Ramos (cell line): Measurements from ENCODE around the gene TOM1L2.
"Not testable (repeated sequence)": the region's sequence is repeated elsewhere in the genome, so short reads cannot be mapped to it uniquely, and the experiment has no call there.

ENCODE experiments used
- in situ Hi-C: fragments of 300-500 bp; cut with MboI; formaldehyde crosslinking; loops from one replicate; pipeline ENCODE4 v1.14.3; 2022; ENCODE audit warnings: low sequenced_read_pairs; ENCODE audit not compliant: unreplicated experiment

TOM1L2 gene

DNA sequence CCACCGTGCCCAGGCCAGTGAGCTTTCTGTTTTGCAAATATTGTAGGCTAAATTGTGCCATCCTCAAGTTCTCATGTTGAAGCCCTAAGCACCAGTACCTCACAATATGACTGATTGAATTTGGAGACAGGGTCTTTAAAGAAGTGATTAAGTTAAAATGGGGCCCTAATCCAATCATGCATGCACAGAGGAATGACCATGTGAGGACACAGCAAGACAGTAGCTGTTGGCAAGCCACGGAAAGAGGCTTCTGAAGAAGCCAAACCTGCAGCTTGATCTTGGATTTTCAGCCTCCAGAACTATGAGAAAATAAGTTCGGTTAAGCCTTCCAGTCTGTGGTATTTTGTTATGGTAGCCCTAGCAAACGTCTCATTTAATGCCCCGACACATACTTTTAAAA is 24.9 kb downstream of the TOM1L2 start:
- in situ Hi-C loops = no loop called here

DNA sequence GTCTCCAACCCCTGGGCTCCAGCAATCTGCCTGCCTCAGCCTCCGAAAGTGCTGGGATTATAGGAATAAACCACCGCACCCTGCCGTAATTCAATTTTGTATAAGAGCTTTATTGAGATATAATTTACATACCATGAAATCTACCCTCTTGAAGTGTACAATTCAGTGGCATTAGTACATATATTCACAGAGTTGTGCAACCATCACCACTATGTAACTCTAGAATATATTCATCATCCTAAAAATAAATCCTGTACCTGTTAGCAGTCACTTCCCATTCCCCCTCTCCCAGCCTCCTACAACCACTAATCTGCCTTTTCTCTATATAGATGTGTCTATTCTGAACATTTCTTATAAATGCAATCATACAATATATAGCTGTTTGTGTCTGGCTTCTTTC is 26.1 kb downstream of the TOM1L2 start:
- in situ Hi-C loops = no loop called here

DNA sequence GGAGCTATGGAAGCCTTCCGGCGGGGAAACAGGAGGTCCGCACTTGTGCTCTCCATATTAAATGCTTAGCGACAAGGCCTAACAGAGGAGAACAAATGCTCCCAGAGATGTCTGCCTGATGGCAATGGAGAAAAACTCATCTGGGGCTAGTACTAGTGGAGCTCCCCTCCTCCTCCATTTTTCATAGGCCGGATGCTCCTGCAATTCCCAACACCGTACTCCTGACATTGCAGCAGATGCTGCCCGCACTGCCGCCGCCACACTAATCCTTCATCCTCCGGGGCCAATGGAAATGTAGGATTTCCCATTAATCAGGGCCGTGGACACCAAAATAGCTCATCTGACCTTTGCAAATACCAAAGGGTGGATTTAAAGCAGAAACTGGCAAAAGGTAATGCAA is 27.5 kb downstream of the TOM1L2 start:
- in situ Hi-C loops = no loop called here

GRCh38 chr17:17944242-17944641 is 28.0 kb downstream of the TOM1L2 start:
- in situ Hi-C loops = no loop called here

DNA sequence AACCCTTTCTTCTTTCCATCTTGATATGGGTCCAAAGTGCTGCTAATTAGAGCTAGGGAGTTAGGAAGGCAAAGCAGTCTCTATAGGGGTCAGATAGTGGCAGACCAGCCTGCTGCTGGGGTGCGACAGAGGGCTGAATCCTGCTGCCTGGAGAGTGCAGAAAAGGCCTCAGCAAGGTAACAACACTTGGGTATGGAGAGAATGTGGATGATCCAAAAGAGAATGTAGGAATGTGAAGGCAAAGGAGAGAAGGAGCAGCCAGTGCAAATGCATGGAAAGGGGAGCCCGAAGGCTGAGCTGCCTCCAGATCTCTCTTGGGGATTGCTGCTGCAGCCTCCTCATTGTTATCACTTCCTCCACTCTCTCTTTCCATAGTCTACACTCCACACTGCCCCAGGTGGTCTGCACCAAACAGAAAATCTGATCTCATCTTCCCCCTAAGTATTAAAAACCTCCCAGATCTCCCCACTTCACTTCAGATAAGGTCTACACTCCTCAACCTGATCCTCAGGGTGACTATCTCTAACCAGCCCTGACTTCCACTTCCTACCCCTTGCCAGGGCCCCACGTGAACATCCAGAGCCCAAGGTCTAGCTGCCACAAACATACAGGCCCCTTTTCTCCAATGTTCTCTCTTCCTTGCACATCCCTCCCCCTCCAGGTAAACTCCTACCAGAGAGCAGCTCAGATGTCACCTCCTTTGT is 28.8 kb downstream of the TOM1L2 start:
- in situ Hi-C loops = no loop called here

GRCh38 chr17:17942846-17943245 is 29.4 kb downstream of the TOM1L2 start:
- in situ Hi-C loops = no loop called here

GRCh38 chr17:17941015-17941414 is 31.2 kb downstream of the TOM1L2 start:
- in situ Hi-C loops = no loop called here

GRCh38 chr17:17940441-17940911 is 31.7 kb downstream of the TOM1L2 start:
- in situ Hi-C loops = no loop called here

DNA sequence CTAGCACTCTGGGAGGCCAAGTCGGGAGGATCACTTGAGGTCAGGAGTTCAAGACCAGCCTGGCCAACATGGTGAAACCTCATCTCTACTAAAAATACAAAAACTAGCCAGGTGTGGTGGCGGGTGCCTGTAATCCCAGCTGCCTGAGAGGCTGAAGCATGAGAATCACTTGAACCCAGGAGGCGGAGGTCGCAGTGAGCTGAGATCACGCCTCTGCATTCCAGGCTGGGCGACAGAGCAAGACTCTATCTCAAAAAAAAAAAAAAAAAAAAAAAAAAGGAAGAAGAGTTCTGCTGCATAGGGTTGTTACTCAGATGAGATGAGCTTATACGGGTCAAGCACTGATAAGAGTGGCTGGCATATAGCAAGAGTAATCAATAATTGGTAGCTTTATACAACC is 32.3 kb downstream of the TOM1L2 start:
- in situ Hi-C loops = not testable (repeated sequence)

DNA sequence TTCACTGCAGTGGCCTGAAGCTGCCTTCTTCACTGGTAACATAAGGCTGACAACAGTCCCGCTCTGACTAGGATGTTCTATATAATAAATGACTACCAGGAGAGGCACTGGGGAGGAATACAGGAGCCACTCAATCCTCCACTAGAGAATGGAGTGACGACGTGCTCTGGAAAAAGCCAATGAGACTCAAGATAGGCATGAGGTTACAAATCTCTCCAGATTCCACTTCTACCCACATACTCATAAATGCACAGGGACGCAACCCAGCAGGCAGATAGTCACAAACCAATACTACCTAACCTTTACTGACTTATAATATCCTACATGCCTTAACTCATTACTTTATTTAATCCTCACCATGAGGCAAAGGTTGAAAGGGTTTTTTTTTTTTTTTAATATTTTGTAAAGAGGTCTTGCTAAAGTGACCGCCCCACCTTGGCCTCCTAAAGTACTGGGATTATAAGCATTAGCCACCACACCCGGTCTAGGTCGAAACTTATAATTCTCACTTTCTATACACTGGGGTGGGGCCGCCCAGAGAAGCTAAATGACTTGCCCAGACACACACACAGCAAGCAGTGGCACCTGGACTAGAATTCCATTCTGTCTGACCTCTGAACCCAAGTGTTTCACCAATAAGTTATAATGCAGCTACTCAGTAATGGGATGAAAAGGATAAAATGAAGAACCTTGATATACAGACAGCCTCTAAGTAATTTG is 33.7 kb downstream of the TOM1L2 start:
- in situ Hi-C loops = no loop called here

- in situ Hi-C loops = no loop called here
These were observed 34.2 kb downstream of the TOM1L2 start for GRCh38 chr17:17937958-17938357.

DNA sequence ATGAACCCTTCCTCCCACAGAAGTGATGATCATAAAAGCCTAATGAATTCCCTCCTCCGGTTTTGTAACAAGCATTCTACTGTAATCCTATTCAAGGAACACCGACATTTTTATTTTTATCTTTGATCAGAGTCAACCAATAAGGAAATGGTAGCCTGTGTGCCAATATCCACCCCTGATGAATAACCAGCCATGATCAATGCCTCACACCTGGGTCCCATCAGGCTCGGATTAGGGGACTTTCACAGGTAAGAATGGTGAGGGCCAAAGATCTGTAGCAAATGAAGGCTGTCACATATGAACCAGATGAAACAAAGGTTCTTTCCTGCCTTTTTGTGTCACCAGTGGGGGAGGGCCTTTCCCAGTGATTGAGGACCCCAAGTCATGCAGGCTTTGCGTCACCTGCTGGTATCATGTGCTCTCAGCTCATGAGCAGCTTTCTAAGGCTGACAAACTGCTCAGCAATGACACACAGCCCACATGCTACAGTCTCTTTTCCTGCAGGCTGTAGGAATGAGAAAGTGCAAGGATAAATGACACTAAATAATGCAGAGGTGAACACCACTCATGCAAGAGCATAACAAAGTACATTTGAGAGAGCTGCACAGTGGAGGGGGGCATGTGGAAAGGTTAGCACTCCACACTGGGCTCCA is 34.9 kb downstream of the TOM1L2 start:
- in situ Hi-C loops = no loop called here

- in situ Hi-C loops = no loop called here
These were observed 36.6 kb downstream of the TOM1L2 start for GRCh38 chr17:17935321-17936271.

GRCh38 chr17:17934806-17935205 is 37.4 kb downstream of the TOM1L2 start:
- in situ Hi-C loops = no loop called here

GRCh38 chr17:17934214-17934613 is 38.0 kb downstream of the TOM1L2 start:
- in situ Hi-C loops = no loop called here

DNA sequence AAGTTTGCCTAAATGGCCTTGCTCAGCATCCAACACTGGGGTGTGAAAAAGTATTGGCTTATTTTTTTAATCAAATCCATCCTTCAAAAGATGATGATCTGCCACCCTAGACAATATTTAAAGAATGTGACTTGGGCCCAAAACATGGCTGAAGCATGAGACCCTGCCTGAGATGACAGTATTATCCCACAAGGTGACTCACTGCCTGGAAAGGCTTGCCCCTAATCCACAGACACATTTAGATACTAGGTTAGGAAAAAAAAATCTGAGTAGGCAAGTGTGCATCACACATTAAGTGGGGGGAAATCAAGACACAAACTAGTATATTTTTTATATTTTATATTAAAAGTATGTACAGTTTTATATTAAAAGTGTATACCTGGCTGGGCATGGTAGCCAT is 38.4 kb downstream of the TOM1L2 start:
- in situ Hi-C loops = no loop called here

GRCh38 chr17:17931159-17931558 is 41.0 kb downstream of the TOM1L2 start:
- in situ Hi-C loops = no loop called here

DNA sequence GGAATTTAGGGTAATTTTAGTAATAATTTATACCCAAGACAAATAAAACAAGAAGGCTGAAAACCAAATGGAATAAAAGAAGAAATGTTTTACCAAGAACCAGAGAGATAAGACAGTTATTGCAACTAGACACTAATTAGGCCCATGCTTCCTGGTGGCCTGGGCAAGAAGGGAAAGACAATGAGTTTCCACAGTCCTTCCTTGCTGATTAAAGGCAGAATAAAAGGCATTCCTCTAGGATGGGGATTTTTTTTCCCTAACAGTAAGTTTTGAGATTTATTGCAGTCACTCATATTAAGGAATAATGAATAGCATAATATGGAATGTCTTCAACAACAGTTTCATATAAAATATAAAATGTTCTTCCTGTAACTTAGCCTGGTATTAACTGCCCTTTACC is 41.5 kb downstream of the TOM1L2 start:
- in situ Hi-C loops = no loop called here

DNA sequence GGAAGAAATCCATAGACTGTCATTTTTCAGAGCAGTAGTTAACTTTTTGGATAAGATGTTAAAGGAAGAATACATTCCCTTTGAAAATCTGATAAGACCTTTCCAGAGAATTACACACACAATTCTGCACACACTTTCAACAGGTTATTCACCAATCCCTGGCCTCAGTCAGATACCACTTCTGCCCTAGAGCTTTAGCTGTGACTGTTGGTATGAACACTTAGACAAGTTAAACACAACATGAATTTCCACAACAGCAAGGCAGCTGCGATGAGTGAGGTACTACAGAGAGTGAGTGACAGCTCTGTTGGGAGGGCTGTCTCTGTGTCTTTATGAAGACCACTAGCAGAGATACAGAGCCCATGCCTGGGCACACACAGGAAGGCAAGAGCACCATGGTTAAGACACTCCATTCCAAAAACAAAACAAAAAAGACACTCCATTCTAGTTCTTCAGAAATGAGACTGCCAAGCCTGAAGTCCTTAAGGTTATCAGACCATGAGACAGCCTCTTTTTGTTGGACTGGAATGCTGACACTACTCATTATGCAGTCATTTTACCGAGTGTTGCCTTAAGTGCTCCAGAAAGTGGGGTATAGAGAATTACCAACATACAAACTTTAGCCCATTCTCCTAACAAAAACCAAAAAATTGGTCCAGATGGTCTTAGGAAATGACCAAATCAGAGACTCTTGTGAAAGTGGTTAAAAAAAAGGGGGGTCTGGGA is 42.4 kb downstream of the TOM1L2 start:
- in situ Hi-C loops = no loop called here
